ENCODE results near the gene WNT9B.

DNA sequence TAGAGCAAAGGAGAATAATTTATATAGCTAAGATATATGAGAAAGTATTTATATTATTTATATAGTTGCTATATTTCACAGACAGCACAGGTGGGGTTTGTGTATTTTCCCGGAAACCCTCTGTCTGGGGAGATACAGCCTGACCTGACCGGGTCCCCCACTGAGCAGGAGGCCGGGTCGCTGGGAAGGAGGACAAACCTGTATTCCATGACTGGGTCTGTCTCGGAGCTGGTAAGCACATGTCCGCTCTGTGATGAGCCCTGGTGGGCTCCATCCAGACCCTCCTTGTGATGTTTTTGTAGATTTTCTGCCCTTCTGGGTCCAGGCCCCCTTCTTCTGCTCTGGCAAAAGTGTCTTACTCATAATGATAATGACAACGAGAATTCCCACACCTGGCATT is 27.7 kb downstream of the WNT9B start:
- TF ChIP-seq, protein P1, sequence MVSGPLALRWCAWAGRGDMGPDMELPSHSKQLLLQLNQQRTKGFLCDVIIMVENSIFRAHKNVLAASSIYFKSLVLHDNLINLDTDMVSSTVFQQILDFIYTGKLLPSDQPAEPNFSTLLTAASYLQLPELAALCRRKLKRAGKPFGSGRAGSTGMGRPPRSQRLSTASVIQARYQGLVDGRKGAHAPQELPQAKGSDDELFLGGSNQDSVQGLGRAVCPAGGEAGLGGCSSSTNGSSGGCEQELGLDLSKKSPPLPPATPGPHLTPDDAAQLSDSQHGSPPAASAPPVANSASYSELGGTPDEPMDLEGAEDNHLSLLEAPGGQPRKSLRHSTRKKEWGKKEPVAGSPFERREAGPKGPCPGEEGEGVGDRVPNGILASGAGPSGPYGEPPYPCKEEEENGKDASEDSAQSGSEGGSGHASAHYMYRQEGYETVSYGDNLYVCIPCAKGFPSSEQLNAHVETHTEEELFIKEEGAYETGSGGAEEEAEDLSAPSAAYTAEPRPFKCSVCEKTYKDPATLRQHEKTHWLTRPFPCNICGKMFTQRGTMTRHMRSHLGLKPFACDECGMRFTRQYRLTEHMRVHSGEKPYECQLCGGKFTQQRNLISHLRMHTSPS (CRISPR knock-in tag; IDR thresholded peaks at IDR 0.05; ENCODE audit: low read depth), result no peak
- TF ChIP-seq, protein P2, sequence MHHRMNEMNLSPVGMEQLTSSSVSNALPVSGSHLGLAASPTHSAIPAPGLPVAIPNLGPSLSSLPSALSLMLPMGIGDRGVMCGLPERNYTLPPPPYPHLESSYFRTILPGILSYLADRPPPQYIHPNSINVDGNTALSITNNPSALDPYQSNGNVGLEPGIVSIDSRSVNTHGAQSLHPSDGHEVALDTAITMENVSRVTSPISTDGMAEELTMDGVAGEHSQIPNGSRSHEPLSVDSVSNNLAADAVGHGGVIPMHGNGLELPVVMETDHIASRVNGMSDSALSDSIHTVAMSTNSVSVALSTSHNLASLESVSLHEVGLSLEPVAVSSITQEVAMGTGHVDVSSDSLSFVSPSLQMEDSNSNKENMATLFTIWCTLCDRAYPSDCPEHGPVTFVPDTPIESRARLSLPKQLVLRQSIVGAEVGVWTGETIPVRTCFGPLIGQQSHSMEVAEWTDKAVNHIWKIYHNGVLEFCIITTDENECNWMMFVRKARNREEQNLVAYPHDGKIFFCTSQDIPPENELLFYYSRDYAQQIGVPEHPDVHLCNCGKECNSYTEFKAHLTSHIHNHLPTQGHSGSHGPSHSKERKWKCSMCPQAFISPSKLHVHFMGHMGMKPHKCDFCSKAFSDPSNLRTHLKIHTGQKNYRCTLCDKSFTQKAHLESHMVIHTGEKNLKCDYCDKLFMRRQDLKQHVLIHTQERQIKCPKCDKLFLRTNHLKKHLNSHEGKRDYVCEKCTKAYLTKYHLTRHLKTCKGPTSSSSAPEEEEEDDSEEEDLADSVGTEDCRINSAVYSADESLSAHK (CRISPR knock-in tag; IDR thresholded peaks at IDR 0.05; ENCODE audit: borderline replicate concordance), result no peak
- TF ChIP-seq ATAD3A (CRISPR knock-in tag; IDR thresholded peaks at IDR 0.05), result no peak
- TF ChIP-seq NR2C2 (CRISPR knock-in tag; IDR thresholded peaks at IDR 0.05; ENCODE audit: borderline replicate concordance), result no peak
- no peak for TF ChIP-seq ZFY (CRISPR knock-in tag; IDR thresholded peaks at IDR 0.05)
- TF ChIP-seq POLR2AphosphoS5 (IDR thresholded peaks at IDR 0.05; ENCODE audit: low read depth, low read length), result no peak
- no peak for TF ChIP-seq HIVEP1 (CRISPR knock-in tag; IDR thresholded peaks at IDR 0.05)
- TF ChIP-seq MTA1 (CRISPR knock-in tag; IDR thresholded peaks at IDR 0.05; ENCODE audit: borderline replicate concordance), result no peak
- TF ChIP-seq, protein P3, sequence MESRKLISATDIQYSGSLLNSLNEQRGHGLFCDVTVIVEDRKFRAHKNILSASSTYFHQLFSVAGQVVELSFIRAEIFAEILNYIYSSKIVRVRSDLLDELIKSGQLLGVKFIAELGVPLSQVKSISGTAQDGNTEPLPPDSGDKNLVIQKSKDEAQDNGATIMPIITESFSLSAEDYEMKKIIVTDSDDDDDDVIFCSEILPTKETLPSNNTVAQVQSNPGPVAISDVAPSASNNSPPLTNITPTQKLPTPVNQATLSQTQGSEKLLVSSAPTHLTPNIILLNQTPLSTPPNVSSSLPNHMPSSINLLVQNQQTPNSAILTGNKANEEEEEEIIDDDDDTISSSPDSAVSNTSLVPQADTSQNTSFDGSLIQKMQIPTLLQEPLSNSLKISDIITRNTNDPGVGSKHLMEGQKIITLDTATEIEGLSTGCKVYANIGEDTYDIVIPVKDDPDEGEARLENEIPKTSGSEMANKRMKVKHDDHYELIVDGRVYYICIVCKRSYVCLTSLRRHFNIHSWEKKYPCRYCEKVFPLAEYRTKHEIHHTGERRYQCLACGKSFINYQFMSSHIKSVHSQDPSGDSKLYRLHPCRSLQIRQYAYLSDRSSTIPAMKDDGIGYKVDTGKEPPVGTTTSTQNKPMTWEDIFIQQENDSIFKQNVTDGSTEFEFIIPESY (CRISPR knock-in tag; IDR thresholded peaks at IDR 0.05), result no peak
- TF ChIP-seq, protein P4, sequence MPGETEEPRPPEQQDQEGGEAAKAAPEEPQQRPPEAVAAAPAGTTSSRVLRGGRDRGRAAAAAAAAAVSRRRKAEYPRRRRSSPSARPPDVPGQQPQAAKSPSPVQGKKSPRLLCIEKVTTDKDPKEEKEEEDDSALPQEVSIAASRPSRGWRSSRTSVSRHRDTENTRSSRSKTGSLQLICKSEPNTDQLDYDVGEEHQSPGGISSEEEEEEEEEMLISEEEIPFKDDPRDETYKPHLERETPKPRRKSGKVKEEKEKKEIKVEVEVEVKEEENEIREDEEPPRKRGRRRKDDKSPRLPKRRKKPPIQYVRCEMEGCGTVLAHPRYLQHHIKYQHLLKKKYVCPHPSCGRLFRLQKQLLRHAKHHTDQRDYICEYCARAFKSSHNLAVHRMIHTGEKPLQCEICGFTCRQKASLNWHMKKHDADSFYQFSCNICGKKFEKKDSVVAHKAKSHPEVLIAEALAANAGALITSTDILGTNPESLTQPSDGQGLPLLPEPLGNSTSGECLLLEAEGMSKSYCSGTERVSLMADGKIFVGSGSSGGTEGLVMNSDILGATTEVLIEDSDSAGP (CRISPR knock-in tag; IDR thresholded peaks at IDR 0.05; ENCODE audit: borderline replicate concordance), result no peak
- TF ChIP-seq SUZ12 (IDR thresholded peaks at IDR 0.05; ENCODE audit: low read depth, low read length), result no peak
- no peak for TF ChIP-seq ASH2L (IDR thresholded peaks at IDR 0.05; ENCODE audit: insufficient read length, low read depth, low read length)
